HG02870 (cell line): ENCODE measurements around the gene CYBB.
A peak's percentile ranks its signal among the peaks of the same experiment; 100 is the strongest.

Experiments
- ATAC-seq: cut with Tn5 transposase; IDR thresholded peaks from one replicate; pipeline ENCODE4 v1.9.1; 2021; ENCODE audit warnings: mild to moderate bottlenecking, moderate library complexity; ENCODE audit not compliant: unreplicated experiment

Gene CYBB

GRCh38 chrX:37785569-37785968 lies 5.7 kb downstream of the CYBB start:
- ATAC-seq, result no peak

GRCh38 chrX:37786624-37787422 lies 7.0 kb downstream of the CYBB start:
- ATAC-seq, result peak; percentile 57

GRCh38 chrX:37787423-37787869 lies 7.6 kb downstream of the CYBB start:
- peak; percentile 60 for ATAC-seq

- no peak for ATAC-seq
These were observed 16.5 kb downstream of the CYBB start for GRCh38 chrX:37796310-37796709.

- ATAC-seq, result peak; percentile 58
These were observed 16.9 kb downstream of the CYBB start for GRCh38 chrX:37796805-37797204.

- ATAC-seq, result no peak
These were observed 20.1 kb downstream of the CYBB start for GRCh38 chrX:37799936-37800335.

GRCh38 chrX:37800717-37801116 lies 20.9 kb downstream of the CYBB start:
- ATAC-seq, result no peak

- no peak for ATAC-seq
These were observed 22.2 kb downstream of the CYBB start for GRCh38 chrX:37802028-37802427.

- no peak for ATAC-seq
These were observed 23.2 kb downstream of the CYBB start for GRCh38 chrX:37803057-37803456.

GRCh38 chrX:37809970-37810369 lies 30.1 kb downstream of the CYBB start:
- ATAC-seq, result peak; percentile 57

- ATAC-seq, result no peak
These were observed 32.3 kb downstream of the CYBB start for GRCh38 chrX:37812110-37812509.

- ATAC-seq, result no peak
These were observed 33.7 kb downstream of the CYBB start for GRCh38 chrX:37813570-37813969.

- ATAC-seq, result no peak
These were observed 35.5 kb downstream of the CYBB start for GRCh38 chrX:37815366-37815765.

GRCh38 chrX:37816766-37817165 lies 36.9 kb downstream of the CYBB start:
- peak; percentile 36 for ATAC-seq

- ATAC-seq, result peak; percentile 27
These were observed 37.3 kb downstream of the CYBB start for GRCh38 chrX:37817176-37817575.

- ATAC-seq, result peak; percentile 33
These were observed 37.7 kb downstream of the CYBB start for GRCh38 chrX:37817579-37817978.

- ATAC-seq, result no peak
These were observed 38.2 kb downstream of the CYBB start for GRCh38 chrX:37818031-37818430.

- ATAC-seq, result no peak
These were observed 40.8 kb downstream of the CYBB start for GRCh38 chrX:37820646-37821045.

- no peak for ATAC-seq
These were observed 44.8 kb downstream of the CYBB start for GRCh38 chrX:37824491-37825214.

- ATAC-seq, result peak; percentile 60
These were observed 45.5 kb downstream of the CYBB start for GRCh38 chrX:37825215-37825842.

GRCh38 chrX:37829721-37830120 lies 49.9 kb downstream of the CYBB start:
- no peak for ATAC-seq

GRCh38 chrX:37830371-37830770 lies 50.5 kb downstream of the CYBB start:
- ATAC-seq, result no peak
